Activated T-helper 9 cell treated with anti-CD3 and anti-CD28 coated beads, Interleukin-2, amount 50 U/mL, for 16 hours (primary cell): ENCODE results near the gene SETD1B.
"Not testable (repeated sequence)": the region's sequence is repeated elsewhere in the genome, so short reads cannot be mapped to it uniquely, and the experiment has no call there.

ENCODE experiments used
- DNase-seq: peaks from one replicate; pipeline ENCODE4 v3.0.0-alpha.2; 2020; ENCODE audit warnings: low read depth

Gene SETD1B

GRCh38 chr12:121803861-121804416 is at the start of gene SETD1B:
Gene SETD1B, plus strand, starts transcription at chr12:121804009. Its CDS starts 729 bp downstream, at chr12:121804738.
- no peak for DNase-seq

- DNase-seq = no peak
These were observed 49.0 kb upstream of the SETD1B start for GRCh38 chr12:121754836-121755235.

GRCh38 chr12:121755591-121755990 is 48.2 kb upstream of the SETD1B start:
- no peak for DNase-seq

GRCh38 chr12:121758536-121758935 is 45.3 kb upstream of the SETD1B start:
- DNase-seq = not testable (repeated sequence)

- DNase-seq = no peak
These were observed 41.5 kb upstream of the SETD1B start for GRCh38 chr12:121762269-121762668.

- DNase-seq = no peak
These were observed 39.0 kb upstream of the SETD1B start for GRCh38 chr12:121764808-121765207.

GRCh38 chr12:121765573-121765972 is 38.2 kb upstream of the SETD1B start:
- no peak for DNase-seq

GRCh38 chr12:121766290-121767039 is 37.3 kb upstream of the SETD1B start:
- DNase-seq = no peak

GRCh38 chr12:121767525-121768016 is 36.2 kb upstream of the SETD1B start:
- no peak for DNase-seq

GRCh38 chr12:121769297-121769830 is 34.4 kb upstream of the SETD1B start:
- no peak for DNase-seq

GRCh38 chr12:121769831-121770301 is 33.9 kb upstream of the SETD1B start:
- no peak for DNase-seq

- DNase-seq = no peak
These were observed 33.4 kb upstream of the SETD1B start for GRCh38 chr12:121770388-121770787.

- DNase-seq = no peak
These were observed 32.8 kb upstream of the SETD1B start for GRCh38 chr12:121770813-121771625.

- DNase-seq = peak; percentile 60
These were observed 30.6 kb upstream of the SETD1B start for GRCh38 chr12:121773011-121773777.

- no peak for DNase-seq
These were observed 28.8 kb upstream of the SETD1B start for GRCh38 chr12:121774968-121775474.

- no peak for DNase-seq
These were observed 28.3 kb upstream of the SETD1B start for GRCh38 chr12:121775501-121775900.

GRCh38 chr12:121776190-121777098 is 27.4 kb upstream of the SETD1B start:
- peak; percentile 83 for DNase-seq

GRCh38 chr12:121778567-121779421 is 25.0 kb upstream of the SETD1B start:
- DNase-seq = no peak

GRCh38 chr12:121779422-121779895 is 24.4 kb upstream of the SETD1B start:
- no peak for DNase-seq
